NK-92 (cell line): ENCODE data around the gene TPO.
"Not testable (repeated sequence)": the region's sequence is repeated elsewhere in the genome, so short reads cannot be mapped to it uniquely, and the experiment has no call there.

Experiments used
- DNase-seq: peaks from one replicate; lab custom pipeline; 2025; ENCODE audit not compliant: unreplicated experiment; lab: John Stamatoyannopoulos, UW

Gene TPO

DNA sequence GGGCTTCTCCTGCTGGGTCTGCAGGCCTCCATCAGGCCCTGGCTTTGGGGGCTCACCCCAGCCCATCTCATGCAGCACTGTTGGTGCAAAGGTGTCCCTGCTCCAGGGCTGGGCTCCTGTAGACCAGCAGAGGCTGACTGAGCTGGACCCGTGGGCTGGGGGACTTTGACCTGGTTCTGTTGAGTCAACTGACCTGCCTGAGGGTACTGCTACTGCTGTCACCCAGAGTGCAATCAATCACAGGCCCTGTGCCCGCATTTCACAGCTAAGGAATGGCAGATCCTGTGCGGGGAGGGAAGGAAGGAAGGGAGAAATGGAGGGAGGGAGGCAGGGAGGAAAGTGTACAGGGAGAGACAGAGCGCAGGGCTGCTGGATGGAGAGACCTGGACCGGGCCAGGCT is 136.8 kb downstream of the TPO start:
- DNase-seq: no peak

DNA sequence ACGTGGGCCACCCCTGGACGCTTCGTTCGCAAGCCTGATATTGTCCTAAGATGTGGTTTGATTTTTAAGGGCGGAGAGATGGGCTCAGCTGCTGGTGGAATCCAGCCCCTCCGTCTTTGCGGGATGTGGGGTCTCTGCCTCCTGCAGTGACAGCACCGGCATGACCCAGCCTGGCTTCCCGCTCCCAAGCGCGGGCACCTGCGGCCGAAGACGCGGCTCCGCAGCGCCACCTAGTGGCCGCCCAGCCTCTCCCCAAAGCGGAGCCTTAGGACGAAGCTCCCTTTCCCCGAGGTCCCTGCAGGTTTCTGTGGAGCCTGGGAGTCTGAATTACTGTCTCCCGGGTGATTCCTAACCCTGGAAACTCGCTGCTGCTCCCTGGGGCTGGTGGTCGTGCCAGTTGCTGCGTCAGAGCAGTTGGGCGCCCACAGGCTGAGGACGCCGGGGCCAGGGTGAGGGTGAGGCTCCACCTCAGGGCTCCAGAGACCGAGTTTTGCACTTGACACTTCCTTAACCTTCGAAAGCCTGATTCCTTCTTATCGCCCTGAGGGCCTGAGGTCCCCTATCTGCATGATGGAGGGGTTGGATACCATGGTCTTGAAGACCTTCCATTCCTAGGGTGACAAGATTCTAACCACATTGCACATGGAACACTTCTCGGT is 137.5 kb downstream of the TPO start:
- no peak for DNase-seq

DNA sequence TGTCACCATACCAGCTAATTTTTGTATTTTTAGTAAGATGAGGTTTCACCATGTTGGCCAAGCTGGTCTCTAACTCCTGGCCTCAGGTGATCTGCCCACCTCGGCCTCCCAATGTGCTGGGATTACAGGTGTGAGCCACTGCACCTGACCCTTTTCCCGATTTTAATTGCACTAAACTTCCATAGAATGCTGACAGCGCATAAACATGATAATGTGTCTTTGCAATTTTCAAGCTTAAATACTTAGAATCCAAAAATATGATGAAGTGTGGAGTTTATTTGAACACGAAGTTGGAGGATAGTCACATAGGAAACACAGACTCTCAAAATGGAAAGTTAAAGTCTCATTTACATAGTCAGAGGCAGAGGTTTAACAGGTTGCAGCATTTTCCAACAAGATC is 138.6 kb downstream of the TPO start:
- no peak for DNase-seq

GRCh38 chr2:1552611-1553010 is 139.3 kb downstream of the TPO start:
- DNase-seq: no peak

- DNase-seq: no peak
These were observed 140.5 kb downstream of the TPO start for GRCh38 chr2:1553671-1554295.

DNA sequence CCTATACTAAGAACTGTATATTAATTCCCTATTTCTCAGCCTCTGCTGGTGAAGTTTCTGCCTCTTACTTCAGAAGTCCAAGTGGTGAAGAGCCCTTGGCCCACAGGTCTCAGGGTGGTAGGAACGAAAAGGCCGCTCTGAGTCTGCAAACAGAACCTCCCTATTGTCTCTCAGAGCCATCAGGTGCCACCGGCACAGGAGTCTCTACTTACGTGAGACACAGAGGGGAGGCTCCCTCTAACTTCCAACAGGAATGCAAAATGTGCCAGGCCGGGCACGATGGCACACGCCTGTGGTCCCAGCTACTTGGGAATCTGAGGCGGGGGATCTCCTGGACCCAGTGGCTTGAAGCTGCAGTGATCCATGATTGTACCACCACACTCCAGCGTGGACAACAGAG is 143.0 kb downstream of the TPO start:
- DNase-seq: no peak

DNA sequence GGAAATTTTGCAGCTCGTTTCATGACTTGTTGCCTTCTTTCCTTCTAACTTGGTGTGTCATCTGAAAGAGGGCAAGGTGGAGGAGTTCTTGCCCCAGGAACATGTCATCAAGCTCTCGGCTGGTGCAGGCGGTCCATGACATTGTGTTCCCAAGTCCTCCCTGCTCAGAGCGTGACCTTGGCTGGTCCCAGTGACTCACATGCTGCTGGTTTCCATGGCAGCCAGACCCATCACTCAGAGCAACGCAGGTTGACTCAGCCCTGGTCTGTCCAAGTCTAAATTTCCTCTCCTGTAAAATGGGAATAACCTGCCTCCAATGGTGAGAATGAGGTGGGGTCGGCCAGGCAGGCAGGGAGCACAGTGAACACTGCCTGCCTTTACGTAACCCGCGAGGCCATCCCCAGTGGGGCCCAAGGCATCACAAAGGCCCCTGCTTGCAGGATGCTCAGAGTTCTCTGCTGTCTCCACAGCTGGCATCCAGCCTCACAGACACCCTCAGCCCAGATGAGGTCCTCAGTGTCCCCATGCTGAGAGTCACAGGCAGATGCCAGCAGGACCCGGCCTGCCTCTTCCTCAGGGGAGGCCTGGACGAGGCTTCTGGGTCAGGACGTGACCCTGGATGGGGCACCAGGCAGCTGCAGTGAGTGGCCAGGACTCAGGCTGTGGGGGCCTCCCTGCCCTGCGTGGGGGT is 143.7 kb downstream of the TPO start:
- no peak for DNase-seq

DNA sequence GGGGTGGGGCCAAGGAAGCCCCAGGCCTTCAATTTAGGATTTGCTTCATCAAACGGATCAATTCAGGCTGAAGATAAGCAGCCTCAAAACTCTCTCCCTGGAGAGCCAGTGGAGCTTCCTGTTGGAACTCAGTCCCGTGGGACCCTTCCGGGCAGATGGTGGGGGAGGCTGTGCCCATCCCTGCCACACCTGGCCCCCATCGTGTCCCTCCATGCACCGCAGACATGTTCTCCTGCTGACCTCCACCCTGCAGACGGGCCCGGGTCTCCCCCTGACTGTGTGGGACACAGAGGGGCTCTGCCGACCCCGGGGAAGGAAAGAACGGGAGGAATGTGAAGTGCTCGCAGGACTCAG is 144.2 kb downstream of the TPO start:
- DNase-seq: no peak

GRCh38 chr2:1559589-1560175 is 146.4 kb downstream of the TPO start:
- DNase-seq: no peak

GRCh38 chr2:1561259-1561658 is 148.0 kb downstream of the TPO start:
- DNase-seq: no peak

GRCh38 chr2:1561811-1562421 is 148.7 kb downstream of the TPO start:
- DNase-seq: no peak

DNA sequence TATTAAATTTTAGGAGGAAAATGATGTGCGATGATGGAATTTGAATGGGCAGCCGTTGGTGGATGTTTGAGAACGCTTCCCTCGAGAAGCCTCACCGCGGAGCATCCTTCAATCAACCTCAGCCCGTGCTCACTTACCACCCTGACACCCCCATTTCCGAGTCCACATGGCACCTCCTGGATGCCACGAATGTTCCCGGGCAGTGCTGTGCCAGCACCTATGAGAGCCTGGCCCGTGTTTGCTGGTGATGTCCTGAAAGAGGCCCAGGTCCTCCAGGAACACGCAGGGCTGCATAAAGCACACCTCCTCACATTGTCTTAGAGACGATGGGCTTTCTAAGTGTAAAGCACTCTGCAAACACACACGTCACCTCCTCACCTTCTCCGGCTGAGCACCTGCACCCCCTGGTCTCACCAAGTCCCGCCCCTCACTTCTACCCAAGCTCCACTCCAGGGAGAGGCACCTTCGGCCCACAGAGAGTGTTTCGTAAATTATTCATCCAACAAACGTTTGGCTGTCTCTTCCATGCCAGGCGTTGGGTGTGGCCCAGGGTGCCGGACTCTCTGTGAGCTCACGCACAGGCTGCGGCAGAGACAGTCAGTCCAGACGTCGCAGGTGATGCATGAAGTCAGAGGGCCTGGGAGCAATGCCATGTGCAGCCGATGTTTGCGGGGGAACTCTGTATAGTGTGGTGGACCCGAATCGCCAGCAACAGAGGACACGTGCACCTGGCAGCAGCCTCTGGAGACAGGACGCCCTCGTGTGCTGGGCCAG is 150.0 kb downstream of the TPO start:
- DNase-seq: no peak

DNA sequence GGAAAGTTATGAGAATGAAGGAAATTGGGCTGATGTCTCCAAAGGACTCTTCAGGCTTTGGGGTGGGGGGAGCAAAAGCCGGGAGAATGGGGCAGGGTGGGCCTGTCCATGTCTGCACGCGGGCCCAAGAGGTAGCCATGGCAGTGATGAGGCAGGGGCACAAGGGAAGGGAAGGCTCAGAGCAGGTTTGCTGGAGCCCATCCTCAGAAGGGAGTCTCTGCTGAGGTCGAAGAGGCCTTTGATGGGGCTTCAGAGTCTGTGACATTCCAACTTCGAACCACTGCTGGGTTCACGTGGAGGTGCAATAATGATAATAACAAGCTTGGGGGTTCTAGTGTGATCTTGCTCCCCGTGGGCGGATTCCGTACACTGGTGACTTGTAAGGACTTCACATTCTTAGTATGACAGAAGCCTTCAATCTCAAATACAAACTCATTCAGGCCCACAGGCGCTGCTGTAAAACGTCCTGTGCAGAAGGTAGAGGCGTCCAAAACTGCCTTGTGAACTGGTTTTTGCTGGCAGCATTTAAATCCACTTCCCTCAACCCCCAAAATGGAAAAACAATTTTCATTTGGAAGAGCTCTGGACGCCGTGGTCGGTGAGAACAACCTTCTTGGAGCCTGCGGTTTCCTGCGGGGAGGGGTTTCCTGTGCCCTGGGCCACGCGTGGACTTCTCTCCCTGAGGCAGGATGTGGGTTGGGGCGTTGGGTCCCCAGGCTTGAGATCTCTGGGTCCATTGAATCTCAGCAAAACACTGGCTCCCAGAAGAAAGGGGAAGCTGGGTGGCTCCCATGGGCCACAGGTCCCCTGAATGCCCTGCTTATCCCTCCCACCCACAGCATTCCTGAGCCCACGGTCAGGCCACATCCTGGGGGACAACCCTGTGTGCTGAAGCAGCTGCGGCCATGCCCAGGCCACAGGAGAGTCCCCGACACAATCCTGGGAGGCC is 151.0 kb downstream of the TPO start:
- no peak for DNase-seq

DNA sequence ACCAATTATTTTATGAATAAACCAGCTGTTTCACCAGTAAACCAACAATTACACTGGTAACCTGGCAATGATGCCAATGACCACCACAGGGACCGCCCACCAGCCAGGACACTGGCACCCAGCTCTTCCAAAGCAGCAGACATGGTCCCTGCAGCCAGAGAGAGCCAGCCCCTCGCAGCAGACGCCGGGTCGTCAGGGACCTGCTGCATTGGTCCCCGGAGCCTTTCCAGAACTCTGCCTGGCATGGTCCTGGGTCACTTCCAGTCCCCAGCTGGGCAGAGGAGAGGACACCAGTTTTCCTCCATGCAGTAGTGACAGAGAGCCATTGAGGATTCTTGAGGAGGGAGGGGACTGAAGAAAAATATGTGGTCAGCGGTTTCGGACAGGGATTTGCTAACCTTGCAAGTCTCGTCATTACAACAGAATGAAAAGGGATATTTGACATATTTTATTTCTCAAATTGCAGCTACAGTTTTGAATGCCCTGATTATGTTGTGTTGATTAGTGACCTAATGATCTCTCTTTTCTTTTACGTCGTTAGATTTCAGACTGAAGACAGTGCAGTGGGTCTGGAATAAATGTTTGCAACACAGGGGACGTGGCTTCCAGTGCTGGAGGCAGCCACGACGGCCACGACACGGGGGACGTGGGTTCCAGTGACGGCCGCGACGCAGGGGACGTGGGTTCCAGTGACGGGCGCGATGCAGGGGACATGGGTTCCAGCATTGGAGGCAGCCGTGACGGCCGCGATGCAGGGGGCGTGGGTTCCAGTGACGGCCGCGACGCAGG is 154.5 kb downstream of the TPO start:
- DNase-seq: no peak

- not testable (repeated sequence) for DNase-seq
These were observed 155.0 kb downstream of the TPO start for GRCh38 chr2:1568345-1568668.

DNA sequence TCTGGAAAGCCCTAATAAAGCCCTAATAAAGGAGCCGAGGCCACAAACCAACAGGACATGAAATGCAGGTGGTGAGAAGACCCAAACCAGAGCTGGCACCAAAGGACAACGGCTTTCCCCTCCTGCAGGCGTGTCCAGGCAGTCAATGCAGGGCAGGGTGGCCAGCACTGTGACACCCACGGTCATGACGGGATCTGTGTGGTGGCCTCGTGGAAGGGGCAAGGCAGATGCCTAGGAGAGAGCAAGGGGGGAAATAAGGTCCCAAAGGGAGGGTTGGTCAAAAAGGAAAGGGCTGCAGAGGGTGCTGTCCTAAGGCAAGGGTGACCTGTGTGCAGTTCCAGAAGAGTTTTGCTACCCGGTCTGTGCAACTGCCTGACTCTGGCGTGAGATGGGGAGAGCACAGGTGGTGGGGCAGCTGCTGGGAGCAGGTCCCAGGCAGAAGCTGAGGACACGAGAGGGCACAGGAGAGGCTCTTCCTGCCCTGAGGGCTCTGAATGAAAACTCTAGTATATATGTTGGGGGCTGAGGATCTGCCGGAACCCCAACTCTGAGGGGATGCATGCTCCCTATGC is 156.7 kb downstream of the TPO start:
- DNase-seq: no peak

DNA sequence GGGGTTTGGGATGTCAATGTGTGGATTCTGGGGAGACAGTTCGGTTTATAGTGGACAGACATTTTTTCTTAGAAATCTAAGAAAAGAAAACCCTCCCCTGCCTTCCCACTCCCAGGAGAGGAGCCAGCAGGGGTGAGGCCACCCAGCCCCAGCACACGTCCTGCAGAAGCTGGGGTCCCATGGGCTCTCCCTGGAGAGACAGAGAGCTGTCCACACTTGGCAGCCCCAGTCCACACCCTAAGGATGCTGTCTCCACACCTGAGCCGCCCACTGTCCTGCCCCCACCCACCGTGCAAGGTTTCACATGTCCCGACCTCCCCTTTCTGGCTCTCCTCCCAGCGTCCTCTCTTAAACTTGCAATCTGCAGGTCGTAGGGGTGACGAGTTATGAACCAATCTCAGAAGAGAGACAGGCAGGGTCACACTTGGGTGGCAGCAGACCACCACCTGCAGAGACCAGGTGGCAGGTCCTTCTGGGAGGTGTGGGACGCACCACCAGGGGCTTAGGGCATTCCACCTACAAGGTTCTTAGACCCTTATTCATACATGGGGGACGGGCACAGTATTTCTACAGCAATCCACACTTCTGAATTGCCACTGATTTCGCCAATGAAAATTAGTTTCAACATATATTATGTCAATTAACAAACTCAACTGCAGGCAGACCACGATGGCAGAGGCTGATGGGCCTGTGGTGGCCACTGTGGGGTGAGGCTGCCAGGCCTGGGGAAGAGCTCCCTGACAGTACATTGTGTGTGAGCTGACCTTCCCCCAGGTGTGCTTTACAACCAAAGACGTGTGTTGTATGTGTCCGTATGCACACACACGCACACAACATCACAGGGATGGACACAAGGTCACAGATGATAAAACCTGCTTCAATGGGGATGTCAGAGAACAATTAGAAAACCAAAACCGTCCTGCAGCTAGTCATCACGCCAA is 158.5 kb downstream of the TPO start:
- no peak for DNase-seq

DNA sequence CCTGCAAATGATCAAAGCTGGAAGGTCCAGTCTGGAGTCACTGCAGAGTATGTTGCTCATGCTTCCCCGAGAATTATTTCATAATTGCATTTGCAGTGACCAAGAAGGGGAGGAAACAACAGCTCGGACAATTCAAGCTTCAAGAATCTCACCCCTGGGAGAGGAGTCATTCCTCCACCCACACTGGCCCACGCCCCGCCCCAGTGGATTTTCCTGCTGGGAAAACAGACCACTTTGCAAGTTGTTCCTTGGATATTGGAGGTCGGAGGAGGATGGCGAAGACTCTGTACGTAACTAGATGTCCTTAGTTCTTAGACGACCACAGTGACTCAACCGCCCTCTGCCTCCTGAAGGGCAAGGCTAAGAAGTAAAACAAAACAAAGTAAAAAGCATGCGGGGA is 159.4 kb downstream of the TPO start:
- no peak for DNase-seq
